GM12878 (cell line): ENCODE data around the gene CHMP6. TPM values are rescaled to one million over a fixed set of nuclear protein-coding genes. Genes with fewer than 3 reads are reported as not detected.

Experiments used
- ATAC-seq: fragments of 200-7000 bp; cut with Tn5 transposase; 3 replicates; pipeline ENCODE4 v1.9.1; 2020; ENCODE audit warnings: mild to moderate bottlenecking, moderate library complexity
- BruUV-seq: library from RNA; stranded (reverse); fragments of 400-500 nt; replicated peaks from 2 replicates; lab custom pipeline; 2021; lab: Mats Ljungman, UMichigan
- CTCF ChIA-PET: fragments of 300-600 bp; sonication (Branson Sonifier 250); formaldehyde crosslinking; extraction: SDS; loops from one replicate; lab custom pipeline; 2021; ENCODE audit warnings: inconsistent platforms; lab: Yijun Ruan, JAX
- POLR2A ChIA-PET: fragments of 350-600 bp; formaldehyde crosslinking; extraction: SDS; loops from one replicate; lab custom pipeline; 2021; ENCODE audit warnings: inconsistent platforms; lab: Charles Lee
- RAD21 ChIA-PET: fragments of 300-600 bp; sonication (Branson Sonifier 250); formaldehyde crosslinking; loops from one replicate; lab custom pipeline; 2023; ENCODE audit warnings: antibody characterized with exemption; ENCODE audit not compliant: unreplicated experiment; lab: Charles Lee
- SMC1A ChIA-PET: fragments of 300-600 bp; sonication (Branson Sonifier 250); formaldehyde crosslinking; loops from one replicate; lab custom pipeline; 2023; ENCODE audit not compliant: unreplicated experiment, uncharacterized antibody; lab: Charles Lee
- DNase-seq: peaks from one replicate; pipeline ENCODE4 v3.0.0-alpha.2; 2011; ENCODE audit warnings: low read depth, low spot score
- FAIRE-seq: peaks from 3 replicates; lab custom pipeline; 2011; peaks lifted over from hg19 to GRCh38; lab: Jason Lieb, UNC
- H2AFZ ChIP-seq: 2 replicates; pipeline ENCODE4 v1.6.0; 2011; ENCODE audit warnings: low read depth, low read length, control low read depth; ENCODE audit not compliant: control insufficient read depth
- H3K27ac ChIP-seq: 2 replicates; pipeline ENCODE4 v1.5.1; 2011; ENCODE audit warnings: control low read depth; ENCODE audit not compliant: control insufficient read depth, insufficient read depth
- H3K27me3 ChIP-seq, 2 experiments: replicated peaks in 1 of 2; 2 replicates each; pipeline versions ENCODE4 v1.6.0 to v1.6.1; 2011; ENCODE audit warnings: low read length in 1 of 2; ENCODE audit not compliant: control insufficient read depth in 2 of 2, insufficient read depth in 2 of 2
- H3K36me3 ChIP-seq, 2 experiments: 2 replicates each; pipeline ENCODE4 v1.5.1; 2011; ENCODE audit warnings: low read length in 1 of 2; ENCODE audit not compliant: control insufficient read depth in 2 of 2, insufficient read depth in 2 of 2
- H3K4me1 ChIP-seq: 2 replicates; pipeline ENCODE4 v1.6.1; 2011; ENCODE audit warnings: mild to moderate bottlenecking, low read length, moderate library complexity, mixed read lengths; ENCODE audit not compliant: control insufficient read depth, insufficient read depth
- H3K4me2 ChIP-seq: 2 replicates; pipeline ENCODE4 v1.6.0; 2011; ENCODE audit warnings: control low read depth; ENCODE audit not compliant: control insufficient read depth, insufficient read depth
- H3K4me3 ChIP-seq: fragments of 200-600 bp; sonication (generic); 2 replicates; pipeline ENCODE4 v1.5.1; 2016
- H3K79me2 ChIP-seq: 2 replicates; pipeline ENCODE4 v1.6.0; 2011; ENCODE audit warnings: low read length; ENCODE audit not compliant: control insufficient read depth, insufficient read depth
- H3K9ac ChIP-seq: 2 replicates; pipeline ENCODE4 v1.8.0; 2011; ENCODE audit warnings: low read length, control low read depth, mixed read lengths; ENCODE audit not compliant: control insufficient read depth, insufficient read depth
- H3K9me3 ChIP-seq: replicated peaks from 3 replicates; pipeline ENCODE4 v1.5.1; 2011; ENCODE audit warnings: mild to moderate bottlenecking, low read length; ENCODE audit not compliant: control insufficient read depth, insufficient read depth
- H4K20me1 ChIP-seq: 2 replicates; pipeline ENCODE4 v1.6.0; 2011; ENCODE audit not compliant: control insufficient read depth, insufficient read depth
- BMI1 ChIP-seq: fragments of 450-650 bp; IDR thresholded peaks from 2 replicates; pipeline ENCODE4 v1.6.1; 2016; ENCODE audit warnings: mild to moderate bottlenecking, moderate library complexity, borderline replicate concordance
- CBX5 ChIP-seq: sonication (generic); IDR thresholded peaks from 2 replicates; pipeline ENCODE4 v1.6.1; 2016; ENCODE audit warnings: low read depth, moderate library complexity, mild to moderate bottlenecking, inconsistent platforms
- FOXK2 ChIP-seq: fragments of 450-650 bp; IDR thresholded peaks from 2 replicates; pipeline ENCODE4 v1.6.1; 2017; ENCODE audit warnings: mild to moderate bottlenecking, moderate library complexity
- MTA3 ChIP-seq: IDR thresholded peaks from 2 replicates; pipeline ENCODE4 v1.6.1; 2012; ENCODE audit warnings: low read length, inconsistent platforms, borderline replicate concordance
- NFIC ChIP-seq: IDR thresholded peaks from 2 replicates; pipeline ENCODE4 v1.6.1; 2012; ENCODE audit warnings: low read depth, mild to moderate bottlenecking, inconsistent platforms, low read length, moderate library complexity
- NRF1 ChIP-seq: conservative IDR thresholded peaks from 2 replicates; pipeline ENCODE4 v1.6.1; 2011; ENCODE audit warnings: mild to moderate bottlenecking, low read depth, low read length, improper control_type of control experiment
- RELA ChIP-seq: fragments of 450-650 bp; IDR thresholded peaks from 2 replicates; pipeline ENCODE4 v1.8.0; 2014; ENCODE audit warnings: borderline replicate concordance; ENCODE audit not compliant: partially characterized antibody
- SIX5 ChIP-seq: IDR thresholded peaks from 2 replicates; pipeline ENCODE4 v1.6.1; 2011; ENCODE audit warnings: mild to moderate bottlenecking, low read depth, low read length, moderate library complexity; ENCODE audit not compliant: severe bottlenecking
- TCF7 ChIP-seq: IDR thresholded peaks from 2 replicates; pipeline ENCODE4 v1.6.1; 2014; ENCODE audit warnings: antibody characterized with exemption, borderline replicate concordance
- WGBS: methylation state at CpG from one replicate; pipeline ENCODE4 v1.1.6; 2016; ENCODE audit warnings: low lambda C conversion rate; ENCODE audit not compliant: insufficient replicate concordance, insufficient coverage; ENCODE audit errors: missing lambda C conversion rate; 5-methylcytosine and 5-hydroxymethylcytosine counted together
- in situ Hi-C: fragments of 300-500 bp; cut with MboI; formaldehyde crosslinking; loops from 9 replicates; pipeline ENCODE4 v1.14.3; 2018; ENCODE audit warnings: mixed read lengths
- intact Hi-C: fragments of 100-400 bp; cut with micrococcal nuclease; formaldehyde crosslinking; loops from one replicate; pipeline ENCODE4 v1.14.2; 2022; ENCODE audit not compliant: unreplicated experiment
- polyA plus RNA-seq, 11 experiments: library from polyadenylated mRNA; depleted of rRNA in 4 of 11; unstranded in 6 of 11; stranded (reverse) in 5 of 11; fragments of >200 nt; fragmentation: Nextera tagmentation in 4 of 11; fragmentation: Illumina TruSeq in 1 of 11; extraction: Ambion mirVana in 4 of 11; extraction: Trizol in 1 of 11; gene quantifications; 1 replicate in 1 of 11; 2 replicates in 10 of 11; pipeline versions ENCODE4 v1.2.1 to v1.2.3, GENCODE V29; 2011 to 2016; ENCODE audit warnings: inconsistent platforms in 2 of 11, missing spikeins in 2 of 11, low read depth in 1 of 11
- total RNA-seq, 4 experiments: library from RNA; depleted of rRNA in 3 of 4; stranded (reverse); fragments of >200 nt in 3 of 4; fragmentation: Illumina TruSeq in 1 of 4; extraction: Trizol in 1 of 4; gene quantifications; 2 replicates each; pipeline versions ENCODE4 v1.2.1 to v1.2.3, GENCODE V29; 2013 to 2021
- TF ChIP-seq, protein P1 (sequence below): fragments of 450-650 bp; IDR thresholded peaks from 2 replicates; pipeline ENCODE4 v1.6.1; 2018; ENCODE audit warnings: borderline replicate concordance, mild to moderate bottlenecking; ENCODE audit not compliant: partially characterized antibody

The CHMP6 gene
- total and polyA plus RNA-seq, 10 of the 15 experiments (the other 5 are each of a cell fraction or from before 2014, with no cell fraction given): 0.21 to 37.9 (median 14.7) TPM

- in situ Hi-C loops (loop anchor here (10.0 to 25.0 kb wide), 2 partner anchors 74 to 216 kb away; partner anchors contain the start of genes NDUFAF8 and TEPSIN), intact Hi-C loops (no loop called here)
- H3K79me2 ChIP-seq: no peaks in the 10 kb centered on the region
- no peak for ATAC-seq
- H3K27me3 ChIP-seq: peaks cover 0 to 2% of the 10 kb centered on the region in 2 experiments; a peak in 1 of 4 replicates
- H3K4me3 ChIP-seq: no peak overlapping the region
- H3K36me3 ChIP-seq: no peaks in the 10 kb centered on the region
- H3K27ac ChIP-seq: no peak overlapping the region
- RAD21 ChIA-PET: interaction anchor here (1.0 kb wide), 1 partner anchor 81 kb away, joined by 4 read pairs; no protein-coding TSS in a partner anchor
- H3K4me1 ChIP-seq: no peaks in the 10 kb centered on the region
- WGBS: 48% methylated on average over 24 of the region's 24 CpGs
- DNase-seq: no peak
- CTCF ChIA-PET: no interaction called here
- H3K9me3 ChIP-seq: no peaks in the 10 kb centered on the region; the same call in 2 of the 3 replicates
- SMC1A ChIA-PET: no interaction called here
- TF ChIP-seq MTA3 (no peak), BMI1 (no peak), FOXK2 (no peak), RELA (no peak), NFIC (no peak), NRF1 (no peak), TCF7 (no peak), SIX5 (no peak), CBX5 (no peak)
- TF ChIP-seq, protein P1, sequence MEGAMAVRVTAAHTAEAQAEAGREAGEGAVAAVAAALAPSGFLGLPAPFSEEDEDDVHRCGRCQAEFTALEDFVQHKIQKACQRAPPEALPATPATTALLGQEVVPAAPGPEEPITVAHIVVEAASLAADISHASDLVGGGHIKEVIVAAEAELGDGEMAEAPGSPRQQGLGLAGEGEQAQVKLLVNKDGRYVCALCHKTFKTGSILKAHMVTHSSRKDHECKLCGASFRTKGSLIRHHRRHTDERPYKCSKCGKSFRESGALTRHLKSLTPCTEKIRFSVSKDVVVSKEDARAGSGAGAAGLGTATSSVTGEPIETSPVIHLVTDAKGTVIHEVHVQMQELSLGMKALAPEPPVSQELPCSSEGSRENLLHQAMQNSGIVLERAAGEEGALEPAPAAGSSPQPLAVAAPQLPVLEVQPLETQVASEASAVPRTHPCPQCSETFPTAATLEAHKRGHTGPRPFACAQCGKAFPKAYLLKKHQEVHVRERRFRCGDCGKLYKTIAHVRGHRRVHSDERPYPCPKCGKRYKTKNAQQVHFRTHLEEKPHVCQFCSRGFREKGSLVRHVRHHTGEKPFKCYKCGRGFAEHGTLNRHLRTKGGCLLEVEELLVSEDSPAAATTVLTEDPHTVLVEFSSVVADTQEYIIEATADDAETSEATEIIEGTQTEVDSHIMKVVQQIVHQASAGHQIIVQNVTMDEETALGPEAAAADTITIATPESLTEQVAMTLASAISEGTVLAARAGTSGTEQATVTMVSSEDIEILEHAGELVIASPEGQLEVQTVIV: no peak
- H2AFZ ChIP-seq: no peak overlapping the region
- no TSS peak for BruUV-seq
- FAIRE-seq: no peak
- H4K20me1 ChIP-seq: no peaks in the 10 kb centered on the region
- H3K4me2 ChIP-seq: no peak overlapping the region
- POLR2A ChIA-PET: no interaction called here
- H3K9ac ChIP-seq: no peak overlapping the region
Measured at GRCh38 chr17:81020767-81021497, 29.3 kb downstream of the CHMP6 start.
